GM21447 (cell line): ENCODE results near the gene KAT7.

Experiments
- ATAC-seq: cut with Tn5 transposase; IDR thresholded peaks from one replicate; pipeline ENCODE4 v1.9.1; 2021; ENCODE audit not compliant: unreplicated experiment

The KAT7 gene

GRCh38 chr17:49866882-49867413, 78.5 kb downstream of the KAT7 start:
- no peak for ATAC-seq

- ATAC-seq: no peak
Measured at GRCh38 chr17:49869038-49869374, 80.5 kb downstream of the KAT7 start.

- ATAC-seq: no peak
Measured at GRCh38 chr17:49870298-49870697, 81.8 kb downstream of the KAT7 start.

GRCh38 chr17:49871211-49871610, 82.7 kb downstream of the KAT7 start:
- ATAC-seq: no peak

GRCh38 chr17:49872754-49873377, 84.4 kb downstream of the KAT7 start:
- no peak for ATAC-seq

GRCh38 chr17:49873466-49873865, 85.0 kb downstream of the KAT7 start:
- ATAC-seq: no peak

- ATAC-seq: no peak
Measured at GRCh38 chr17:49873926-49874325, 85.4 kb downstream of the KAT7 start.

GRCh38 chr17:49874911-49875310, 86.4 kb downstream of the KAT7 start:
- ATAC-seq: no peak

GRCh38 chr17:49875685-49876084, 87.2 kb downstream of the KAT7 start:
- no peak for ATAC-seq

GRCh38 chr17:49878931-49879904, 90.7 kb downstream of the KAT7 start:
- no peak for ATAC-seq

- no peak for ATAC-seq
Measured at GRCh38 chr17:49880291-49881053, 92.0 kb downstream of the KAT7 start.

- ATAC-seq: no peak
Measured at GRCh38 chr17:49881054-49881402, 92.5 kb downstream of the KAT7 start.

- ATAC-seq: no peak
Measured at GRCh38 chr17:49882434-49882833, 94.0 kb downstream of the KAT7 start.
